WTC11 (cell line): ENCODE measurements around the gene GPR26.

Experiments used
- ESRRA ChIP-seq: sonication (generic); formaldehyde crosslinking; IDR thresholded peaks from 2 replicates; pipeline ENCODE4 v1.8.1; 2022; ENCODE audit warnings: mild to moderate bottlenecking, missing genetic modification reagents, borderline replicate concordance
- NFYB ChIP-seq: sonication (generic); formaldehyde crosslinking; conservative IDR thresholded peaks from 2 replicates; pipeline ENCODE4 v1.8.0; 2022; ENCODE audit warnings: low read depth, missing genetic modification reagents
- NR2C2 ChIP-seq: sonication (generic); formaldehyde crosslinking; IDR thresholded peaks from 2 replicates; pipeline ENCODE4 v1.8.0; 2022; ENCODE audit warnings: mild to moderate bottlenecking, missing genetic modification reagents
- USF2 ChIP-seq: sonication (generic); formaldehyde crosslinking; IDR thresholded peaks from 2 replicates; pipeline ENCODE4 v1.8.1; 2023; ENCODE audit warnings: mild to moderate bottlenecking, missing genetic modification reagents, moderate library complexity
- ZNF281 ChIP-seq: sonication (generic); formaldehyde crosslinking; IDR thresholded peaks from 2 replicates; pipeline ENCODE4 v1.8.0; 2023; ENCODE audit warnings: mild to moderate bottlenecking, missing genetic modification reagents
- TF ChIP-seq, protein P1 (sequence below): fragments of 200-600 bp; IDR thresholded peaks from 2 replicates; pipeline ENCODE4 v1.8.0; 2022; ENCODE audit warnings: antibody characterized with exemption
- TF ChIP-seq, protein P2 (sequence below): sonication (generic); formaldehyde crosslinking; IDR thresholded peaks from 2 replicates; pipeline ENCODE4 v1.8.0; 2023; ENCODE audit warnings: missing genetic modification reagents, mild to moderate bottlenecking, borderline replicate concordance

DNA sequence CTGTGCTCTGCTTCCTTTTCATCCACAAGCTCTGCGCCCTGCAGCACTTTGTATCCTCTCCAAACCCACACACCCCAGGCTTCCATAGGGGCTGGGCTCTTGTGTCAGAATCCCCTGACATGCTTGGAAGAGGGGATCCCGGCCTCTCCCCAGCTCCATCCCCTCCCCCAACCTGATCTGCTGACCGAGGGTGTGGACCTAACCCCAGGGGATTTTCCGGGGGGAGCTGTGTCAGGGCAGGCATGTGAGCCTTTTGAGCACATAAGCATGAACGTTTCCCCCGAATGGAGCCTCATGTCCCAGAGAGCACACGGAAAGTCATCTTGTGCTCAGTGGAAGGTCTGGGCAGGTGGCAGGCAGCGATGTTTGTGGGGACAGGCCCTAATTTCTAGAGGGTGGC, 17.7 kb downstream of the GPR26 start:
- TF ChIP-seq USF2 (CRISPR knock-in tag) (no peak), NFYB (CRISPR knock-in tag) (no peak), NR2C2 (CRISPR knock-in tag) (no peak), ZNF281 (CRISPR knock-in tag) (no peak), ESRRA (CRISPR knock-in tag) (no peak)
- TF ChIP-seq, protein P1, sequence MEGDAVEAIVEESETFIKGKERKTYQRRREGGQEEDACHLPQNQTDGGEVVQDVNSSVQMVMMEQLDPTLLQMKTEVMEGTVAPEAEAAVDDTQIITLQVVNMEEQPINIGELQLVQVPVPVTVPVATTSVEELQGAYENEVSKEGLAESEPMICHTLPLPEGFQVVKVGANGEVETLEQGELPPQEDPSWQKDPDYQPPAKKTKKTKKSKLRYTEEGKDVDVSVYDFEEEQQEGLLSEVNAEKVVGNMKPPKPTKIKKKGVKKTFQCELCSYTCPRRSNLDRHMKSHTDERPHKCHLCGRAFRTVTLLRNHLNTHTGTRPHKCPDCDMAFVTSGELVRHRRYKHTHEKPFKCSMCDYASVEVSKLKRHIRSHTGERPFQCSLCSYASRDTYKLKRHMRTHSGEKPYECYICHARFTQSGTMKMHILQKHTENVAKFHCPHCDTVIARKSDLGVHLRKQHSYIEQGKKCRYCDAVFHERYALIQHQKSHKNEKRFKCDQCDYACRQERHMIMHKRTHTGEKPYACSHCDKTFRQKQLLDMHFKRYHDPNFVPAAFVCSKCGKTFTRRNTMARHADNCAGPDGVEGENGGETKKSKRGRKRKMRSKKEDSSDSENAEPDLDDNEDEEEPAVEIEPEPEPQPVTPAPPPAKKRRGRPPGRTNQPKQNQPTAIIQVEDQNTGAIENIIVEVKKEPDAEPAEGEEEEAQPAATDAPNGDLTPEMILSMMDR: no peak
- TF ChIP-seq, protein P2, sequence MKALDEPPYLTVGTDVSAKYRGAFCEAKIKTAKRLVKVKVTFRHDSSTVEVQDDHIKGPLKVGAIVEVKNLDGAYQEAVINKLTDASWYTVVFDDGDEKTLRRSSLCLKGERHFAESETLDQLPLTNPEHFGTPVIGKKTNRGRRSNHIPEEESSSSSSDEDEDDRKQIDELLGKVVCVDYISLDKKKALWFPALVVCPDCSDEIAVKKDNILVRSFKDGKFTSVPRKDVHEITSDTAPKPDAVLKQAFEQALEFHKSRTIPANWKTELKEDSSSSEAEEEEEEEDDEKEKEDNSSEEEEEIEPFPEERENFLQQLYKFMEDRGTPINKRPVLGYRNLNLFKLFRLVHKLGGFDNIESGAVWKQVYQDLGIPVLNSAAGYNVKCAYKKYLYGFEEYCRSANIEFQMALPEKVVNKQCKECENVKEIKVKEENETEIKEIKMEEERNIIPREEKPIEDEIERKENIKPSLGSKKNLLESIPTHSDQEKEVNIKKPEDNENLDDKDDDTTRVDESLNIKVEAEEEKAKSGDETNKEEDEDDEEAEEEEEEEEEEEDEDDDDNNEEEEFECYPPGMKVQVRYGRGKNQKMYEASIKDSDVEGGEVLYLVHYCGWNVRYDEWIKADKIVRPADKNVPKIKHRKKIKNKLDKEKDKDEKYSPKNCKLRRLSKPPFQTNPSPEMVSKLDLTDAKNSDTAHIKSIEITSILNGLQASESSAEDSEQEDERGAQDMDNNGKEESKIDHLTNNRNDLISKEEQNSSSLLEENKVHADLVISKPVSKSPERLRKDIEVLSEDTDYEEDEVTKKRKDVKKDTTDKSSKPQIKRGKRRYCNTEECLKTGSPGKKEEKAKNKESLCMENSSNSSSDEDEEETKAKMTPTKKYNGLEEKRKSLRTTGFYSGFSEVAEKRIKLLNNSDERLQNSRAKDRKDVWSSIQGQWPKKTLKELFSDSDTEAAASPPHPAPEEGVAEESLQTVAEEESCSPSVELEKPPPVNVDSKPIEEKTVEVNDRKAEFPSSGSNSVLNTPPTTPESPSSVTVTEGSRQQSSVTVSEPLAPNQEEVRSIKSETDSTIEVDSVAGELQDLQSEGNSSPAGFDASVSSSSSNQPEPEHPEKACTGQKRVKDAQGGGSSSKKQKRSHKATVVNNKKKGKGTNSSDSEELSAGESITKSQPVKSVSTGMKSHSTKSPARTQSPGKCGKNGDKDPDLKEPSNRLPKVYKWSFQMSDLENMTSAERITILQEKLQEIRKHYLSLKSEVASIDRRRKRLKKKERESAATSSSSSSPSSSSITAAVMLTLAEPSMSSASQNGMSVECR (CRISPR knock-in tag): no peak
